HCT116 (cell line): ENCODE measurements around the gene POT1.
A peak's percentile ranks its signal among the peaks of the same experiment; 100 is the strongest.

ENCODE experiments used
- ELF1 ChIP-seq: IDR thresholded peaks from 2 replicates; pipeline ENCODE4 v1.6.1; 2012; ENCODE audit warnings: low read depth, borderline replicate concordance
- EZH2 ChIP-seq: fragments of 200-600 bp; sonication (generic); IDR thresholded peaks from 2 replicates; pipeline ENCODE4 v1.6.1; 2017; ENCODE audit warnings: antibody characterized with exemption, mixed run types
- EZH2phosphoT487 ChIP-seq: fragments of 200-600 bp; IDR thresholded peaks from 2 replicates; pipeline ENCODE4 v1.6.1; 2018; ENCODE audit warnings: antibody characterized with exemption, borderline replicate concordance
- JUND ChIP-seq: IDR thresholded peaks from 2 replicates; pipeline ENCODE4 v1.6.1; 2012
- POLR2A ChIP-seq: IDR thresholded peaks from 2 replicates; pipeline ENCODE4 v1.7.0; 2011; ENCODE audit warnings: borderline replicate concordance; ENCODE audit not compliant: insufficient read depth, insufficient read length; ENCODE audit errors: extremely low read depth
- RAD21 ChIP-seq: IDR thresholded peaks from 2 replicates; pipeline ENCODE4 v1.6.1; 2012; ENCODE audit warnings: low read depth, mild to moderate bottlenecking
- REST ChIP-seq: IDR thresholded peaks from 2 replicates; pipeline ENCODE4 v1.6.1; 2012; ENCODE audit warnings: low read depth
- TF ChIP-seq, protein P1 (sequence below), 3 experiments: fragments of 200-600 bp in 1 of 3; sonication (generic) in 1 of 3; IDR thresholded peaks in 2 of 3; conservative IDR thresholded peaks in 1 of 3; 2 replicates each; pipeline ENCODE4 v1.5.1; 2012 to 2017; ENCODE audit warnings: low read depth in 2 of 3, low read length in 2 of 3, antibody characterized with exemption in 1 of 3, borderline replicate concordance in 1 of 3, control low read depth in 1 of 3, mild to moderate bottlenecking in 1 of 3, mixed read lengths in 1 of 3, mixed run types in 1 of 3, moderate library complexity in 1 of 3; ENCODE audit not compliant: insufficient read depth in 1 of 3
- TF ChIP-seq, protein P2 (sequence below): IDR thresholded peaks from 2 replicates; pipeline ENCODE4 v1.6.1; 2011; ENCODE audit warnings: mild to moderate bottlenecking, low read length, moderate library complexity; ENCODE audit not compliant: insufficient replicate concordance; ENCODE audit errors: extremely low read depth

DNA sequence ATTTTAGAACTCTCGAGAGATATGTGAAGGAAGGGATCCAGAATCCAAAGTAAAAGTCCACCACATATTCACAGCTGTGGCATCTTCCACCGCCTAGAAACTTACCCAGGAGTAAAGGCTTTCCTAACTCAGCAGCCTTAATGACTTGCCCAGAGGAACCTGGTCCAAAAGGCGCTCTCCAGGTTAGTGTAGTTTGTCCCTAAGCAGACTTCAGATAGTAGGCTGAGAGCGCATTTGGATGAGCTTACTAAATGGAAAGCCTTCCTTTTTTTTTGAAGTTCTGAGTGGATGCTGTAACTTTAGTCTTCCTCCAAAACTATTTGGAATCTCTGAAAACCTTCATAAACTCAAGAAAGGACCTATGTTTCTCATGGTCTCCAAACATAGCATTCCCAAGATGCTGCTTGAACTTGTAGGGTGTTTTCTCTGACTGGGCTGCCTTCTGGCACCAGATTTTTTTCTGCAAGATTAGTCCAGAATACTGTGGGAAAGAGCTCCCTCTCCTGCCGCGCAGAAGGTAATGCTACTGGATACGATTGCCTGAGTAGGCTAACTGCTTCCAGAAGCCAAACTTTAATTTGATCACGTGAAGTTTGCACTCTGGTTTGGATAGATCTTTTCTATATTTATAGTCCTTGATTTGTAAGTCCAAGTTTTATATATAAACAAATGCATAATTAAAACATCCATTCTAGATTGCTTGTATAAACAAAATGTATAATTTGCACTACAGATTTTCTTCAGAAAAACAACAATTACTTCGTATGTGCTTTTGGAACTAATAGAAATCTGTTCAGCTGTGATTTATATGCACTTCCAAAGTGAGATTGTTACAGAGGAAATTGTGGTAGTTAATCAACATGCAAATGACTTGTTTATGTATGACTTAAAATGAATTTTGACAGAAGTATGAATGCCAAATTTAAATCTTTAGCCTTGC, 144.5 kb downstream of the POT1 start:
- TF ChIP-seq, protein P1, sequence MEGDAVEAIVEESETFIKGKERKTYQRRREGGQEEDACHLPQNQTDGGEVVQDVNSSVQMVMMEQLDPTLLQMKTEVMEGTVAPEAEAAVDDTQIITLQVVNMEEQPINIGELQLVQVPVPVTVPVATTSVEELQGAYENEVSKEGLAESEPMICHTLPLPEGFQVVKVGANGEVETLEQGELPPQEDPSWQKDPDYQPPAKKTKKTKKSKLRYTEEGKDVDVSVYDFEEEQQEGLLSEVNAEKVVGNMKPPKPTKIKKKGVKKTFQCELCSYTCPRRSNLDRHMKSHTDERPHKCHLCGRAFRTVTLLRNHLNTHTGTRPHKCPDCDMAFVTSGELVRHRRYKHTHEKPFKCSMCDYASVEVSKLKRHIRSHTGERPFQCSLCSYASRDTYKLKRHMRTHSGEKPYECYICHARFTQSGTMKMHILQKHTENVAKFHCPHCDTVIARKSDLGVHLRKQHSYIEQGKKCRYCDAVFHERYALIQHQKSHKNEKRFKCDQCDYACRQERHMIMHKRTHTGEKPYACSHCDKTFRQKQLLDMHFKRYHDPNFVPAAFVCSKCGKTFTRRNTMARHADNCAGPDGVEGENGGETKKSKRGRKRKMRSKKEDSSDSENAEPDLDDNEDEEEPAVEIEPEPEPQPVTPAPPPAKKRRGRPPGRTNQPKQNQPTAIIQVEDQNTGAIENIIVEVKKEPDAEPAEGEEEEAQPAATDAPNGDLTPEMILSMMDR (IDR thresholded peaks at IDR 0.05 in 2 of 3, conservative IDR thresholded peaks at IDR 0.05 in 1 of 3; ENCODE audit: borderline replicate concordance in 1 of 3, insufficient read depth in 1 of 3, low read depth in 2 of 3, low read length in 2 of 3): peak; percentile 79 to 88 (median 84)
- TF ChIP-seq ELF1 (no peak), EZH2 (no peak), POLR2A (no peak), RAD21 (peak; percentile 94), EZH2phosphoT487 (no peak), REST (no peak), JUND (no peak)
- TF ChIP-seq, protein P2, sequence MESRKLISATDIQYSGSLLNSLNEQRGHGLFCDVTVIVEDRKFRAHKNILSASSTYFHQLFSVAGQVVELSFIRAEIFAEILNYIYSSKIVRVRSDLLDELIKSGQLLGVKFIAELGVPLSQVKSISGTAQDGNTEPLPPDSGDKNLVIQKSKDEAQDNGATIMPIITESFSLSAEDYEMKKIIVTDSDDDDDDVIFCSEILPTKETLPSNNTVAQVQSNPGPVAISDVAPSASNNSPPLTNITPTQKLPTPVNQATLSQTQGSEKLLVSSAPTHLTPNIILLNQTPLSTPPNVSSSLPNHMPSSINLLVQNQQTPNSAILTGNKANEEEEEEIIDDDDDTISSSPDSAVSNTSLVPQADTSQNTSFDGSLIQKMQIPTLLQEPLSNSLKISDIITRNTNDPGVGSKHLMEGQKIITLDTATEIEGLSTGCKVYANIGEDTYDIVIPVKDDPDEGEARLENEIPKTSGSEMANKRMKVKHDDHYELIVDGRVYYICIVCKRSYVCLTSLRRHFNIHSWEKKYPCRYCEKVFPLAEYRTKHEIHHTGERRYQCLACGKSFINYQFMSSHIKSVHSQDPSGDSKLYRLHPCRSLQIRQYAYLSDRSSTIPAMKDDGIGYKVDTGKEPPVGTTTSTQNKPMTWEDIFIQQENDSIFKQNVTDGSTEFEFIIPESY: no peak
